Breast epithelium (tissue), 4 donors: Measurements from ENCODE around the gene PCBP3. TPM values are rescaled to one million over a fixed set of nuclear protein-coding genes. Genes with fewer than 3 reads are reported as not detected.

Experiments
- DNase-seq, 2 donors: peaks; one replicate each; pipeline ENCODE4 v3.0.0-alpha.2; 2019; ENCODE audit warnings: low spot score in 2 of 2
- H3K27ac ChIP-seq, 2 donors: fragments of 200-600 bp; sonication (generic) in 1 of 2; one replicate each; pipeline ENCODE4 v1.5.1; 2016 to 2019; ENCODE audit warnings: mild to moderate bottlenecking in 1 of 2
- H3K27me3 ChIP-seq, 2 donors: fragments of 200-600 bp; sonication (generic) in 1 of 2; one replicate each; pipeline versions ENCODE4 v1.5.1 to v1.6.0; 2017 to 2019; ENCODE audit warnings: control low read depth in 1 of 2, mild to moderate bottlenecking in 1 of 2
- H3K36me3 ChIP-seq: fragments of 200-600 bp; one replicate; pipeline ENCODE4 v1.5.1; 2019
- H3K4me1 ChIP-seq, 2 donors: fragments of 200-600 bp; sonication (generic); one replicate each; pipeline ENCODE4 v1.5.1; 2016 to 2019; ENCODE audit warnings: control low read depth in 1 of 2
- H3K4me3 ChIP-seq, 3 donors: fragments of 200-600 bp; sonication (generic); 1 replicate in 2 of 3; 2 replicates in 1 of 3; pipeline ENCODE4 v1.5.1; 2016 to 2019; ENCODE audit warnings: mild to moderate bottlenecking in 3 of 3, moderate library complexity in 2 of 3
- H3K9me3 ChIP-seq, 2 donors: fragments of 200-600 bp; sonication (generic) in 1 of 2; one replicate each; pipeline ENCODE4 v1.5.1; 2016 to 2019; ENCODE audit warnings: control low read depth in 1 of 2
- POLR2A ChIP-seq: fragments of 450-650 bp; IDR thresholded peaks from one replicate; pipeline ENCODE4 v1.6.1; 2016; ENCODE audit warnings: antibody characterized with exemption, mild to moderate bottlenecking, moderate library complexity
- POLR2AphosphoS5 ChIP-seq, 3 donors: sonication (generic); formaldehyde crosslinking; IDR thresholded peaks; one replicate each; pipeline ENCODE4 v1.6.1; 2017; ENCODE audit warnings: antibody characterized with exemption in 3 of 3
- intact Hi-C: fragments of 100-400 bp; cut with DNase I; formaldehyde crosslinking; loops from one replicate; pipeline ENCODE4 v1.15.1; 2023; ENCODE audit warnings: low total_unique reads
- total RNA-seq, 3 donors: library from RNA; depleted of rRNA; stranded (reverse); fragments of >200 nt; gene quantifications; one replicate each; pipeline ENCODE4 v1.1.0, GENCODE V29; 2016
- TF ChIP-seq, protein P1 (sequence below), 3 donors: fragments of 450-650 bp; IDR thresholded peaks; one replicate each; pipeline ENCODE4 v1.5.1; 2016 to 2017; ENCODE audit warnings: antibody characterized with exemption in 3 of 3, mild to moderate bottlenecking in 3 of 3, moderate library complexity in 3 of 3

PCBP3 gene
- total RNA-seq, 3 donors from 2014 or later: 3.4 to 13.8 (median 4.6) TPM

DNA sequence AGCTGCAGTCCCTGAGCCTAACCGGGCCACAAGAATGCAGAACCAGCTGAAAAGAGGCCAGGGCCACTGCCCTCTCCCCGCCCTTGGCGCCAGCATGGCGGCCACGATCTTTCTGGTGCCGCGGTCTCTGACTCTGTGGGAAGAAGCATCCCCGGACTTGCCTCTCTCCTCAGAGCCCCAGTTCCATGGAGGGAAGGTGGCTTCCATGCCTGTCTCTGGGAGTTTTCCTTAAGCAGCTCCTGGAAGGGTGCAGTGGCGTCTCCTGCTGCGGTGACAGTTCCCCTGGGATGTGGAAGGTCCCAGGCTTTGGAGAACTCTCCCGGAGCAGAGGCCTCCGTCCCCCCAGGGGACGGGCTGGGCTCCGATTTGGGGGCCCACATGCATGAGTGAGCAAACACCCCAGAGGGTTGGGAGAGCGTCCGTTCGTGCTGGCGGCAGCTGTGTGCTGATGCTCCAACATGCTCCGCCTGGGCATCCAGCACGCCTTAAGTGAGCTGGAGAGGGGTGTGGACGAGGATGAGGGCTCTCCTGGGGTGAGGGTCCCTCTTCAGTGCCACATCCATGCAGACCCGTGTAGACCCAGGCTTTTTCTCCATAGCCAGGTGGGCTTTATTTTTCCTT, 228.2 kb downstream of the PCBP3 start:
- peak in 1 of 2 donors; percentile 27 for DNase-seq

DNA sequence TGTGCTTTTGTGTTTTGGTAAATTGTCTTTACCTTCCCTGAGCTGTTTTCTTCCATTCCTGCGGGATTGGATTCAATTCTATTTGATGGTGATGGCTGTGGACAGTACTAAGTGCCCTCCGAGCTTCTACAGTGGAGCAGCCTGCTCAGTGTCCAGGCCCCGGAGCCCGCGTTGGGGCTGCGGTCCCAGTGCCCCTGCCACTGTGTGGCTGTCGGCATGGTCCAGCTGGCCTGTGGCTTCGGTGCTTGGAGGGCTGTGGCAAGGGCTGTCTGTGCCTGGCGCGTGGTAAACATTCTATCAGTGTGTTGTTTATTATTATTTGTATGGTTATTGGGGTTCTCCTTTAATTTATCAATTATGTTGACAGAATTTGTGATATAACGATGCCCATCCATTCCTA, 228.9 kb downstream of the PCBP3 start:
- peak in 1 of 2 donors; percentile 28 for DNase-seq
- no peak for TF ChIP-seq POLR2AphosphoS5 (IDR thresholded peaks at IDR 0.05)
- TF ChIP-seq, protein P1, sequence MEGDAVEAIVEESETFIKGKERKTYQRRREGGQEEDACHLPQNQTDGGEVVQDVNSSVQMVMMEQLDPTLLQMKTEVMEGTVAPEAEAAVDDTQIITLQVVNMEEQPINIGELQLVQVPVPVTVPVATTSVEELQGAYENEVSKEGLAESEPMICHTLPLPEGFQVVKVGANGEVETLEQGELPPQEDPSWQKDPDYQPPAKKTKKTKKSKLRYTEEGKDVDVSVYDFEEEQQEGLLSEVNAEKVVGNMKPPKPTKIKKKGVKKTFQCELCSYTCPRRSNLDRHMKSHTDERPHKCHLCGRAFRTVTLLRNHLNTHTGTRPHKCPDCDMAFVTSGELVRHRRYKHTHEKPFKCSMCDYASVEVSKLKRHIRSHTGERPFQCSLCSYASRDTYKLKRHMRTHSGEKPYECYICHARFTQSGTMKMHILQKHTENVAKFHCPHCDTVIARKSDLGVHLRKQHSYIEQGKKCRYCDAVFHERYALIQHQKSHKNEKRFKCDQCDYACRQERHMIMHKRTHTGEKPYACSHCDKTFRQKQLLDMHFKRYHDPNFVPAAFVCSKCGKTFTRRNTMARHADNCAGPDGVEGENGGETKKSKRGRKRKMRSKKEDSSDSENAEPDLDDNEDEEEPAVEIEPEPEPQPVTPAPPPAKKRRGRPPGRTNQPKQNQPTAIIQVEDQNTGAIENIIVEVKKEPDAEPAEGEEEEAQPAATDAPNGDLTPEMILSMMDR (IDR thresholded peaks at IDR 0.05): no peak
- no peak for TF ChIP-seq POLR2A
- intact Hi-C loops: no loop called here
- no peaks in the 10 kb centered on the region for H3K9me3 ChIP-seq
- H3K36me3 ChIP-seq: no peaks in the 10 kb centered on the region
- no peaks in the 10 kb centered on the region for H3K4me1 ChIP-seq
- H3K4me3 ChIP-seq: no peak overlapping the region
- H3K27ac ChIP-seq: no peak overlapping the region
- H3K27me3 ChIP-seq: peaks cover 0 to 26% of the 10 kb centered on the region in 2 donors

More for the DNA sequence above, 228.2 kb downstream of the PCBP3 start:
- Histone ChIP-seq H3K36me3 (no peaks in the 10 kb centered on the region), H3K9me3 (no peaks in the 10 kb centered on the region), H3K27ac (no peak overlapping the region), H3K4me1 (no peaks in the 10 kb centered on the region), H3K4me3 (no peak overlapping the region), H3K27me3 (peaks cover 0 to 21% of the 10 kb centered on the region in 2 donors)
- intact Hi-C loops: no loop called here
- TF ChIP-seq, protein P1 (IDR thresholded peaks at IDR 0.05): no peak
- TF ChIP-seq POLR2AphosphoS5 (IDR thresholded peaks at IDR 0.05): no peak
- TF ChIP-seq POLR2A: no peak

DNA sequence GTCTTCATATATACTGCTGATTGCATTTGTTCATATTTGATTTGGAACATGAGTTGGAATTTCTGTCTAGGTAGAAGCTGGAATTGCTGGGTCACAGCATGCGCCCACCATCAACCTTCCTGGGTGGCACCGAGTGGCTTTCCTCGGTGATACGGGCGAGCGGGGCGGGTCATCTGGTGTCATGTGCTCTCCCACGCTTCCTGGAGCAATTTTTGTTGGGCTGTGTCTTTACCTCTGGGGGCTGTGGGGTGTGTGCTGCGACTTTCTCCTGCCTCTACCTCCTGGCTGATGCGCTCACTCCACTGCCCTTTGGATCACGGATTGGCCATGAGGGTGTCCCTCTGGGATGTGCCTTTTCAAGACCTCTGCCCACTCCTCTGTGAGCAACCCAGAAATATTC, 229.4 kb downstream of the PCBP3 start:
- Histone ChIP-seq H3K27me3 (peaks cover 0 to 26% of the 10 kb centered on the region in 2 donors), H3K9me3 (no peaks in the 10 kb centered on the region), H3K36me3 (no peaks in the 10 kb centered on the region), H3K4me3 (no peak overlapping the region), H3K27ac (no peak overlapping the region), H3K4me1 (no peaks in the 10 kb centered on the region)
- DNase-seq: peak in 1 of 2 donors; percentile 20
- intact Hi-C loops: no loop called here
- TF ChIP-seq POLR2A (no peak), POLR2AphosphoS5 (IDR thresholded peaks at IDR 0.05) (no peak)
- TF ChIP-seq, protein P1 (IDR thresholded peaks at IDR 0.05): no peak

DNA sequence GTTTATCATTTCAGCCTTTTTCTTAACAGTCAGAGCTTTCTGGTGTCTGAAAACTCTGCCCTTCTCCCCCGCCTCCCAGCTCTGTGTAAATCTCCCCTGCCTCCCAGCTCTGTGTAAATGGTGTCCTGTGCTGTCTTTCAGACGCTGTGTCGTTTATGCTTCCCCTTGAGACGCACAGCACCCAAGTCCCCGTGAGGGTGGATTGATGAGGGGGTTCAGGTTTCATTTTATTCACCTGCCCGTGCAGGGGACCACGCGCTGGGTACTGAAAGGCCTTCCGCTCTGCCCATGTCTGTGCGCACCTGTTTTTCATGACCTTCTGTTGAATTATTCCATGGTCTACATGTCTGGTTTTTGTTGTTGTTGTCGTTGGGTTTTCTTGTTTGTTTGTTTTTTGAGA, 229.9 kb downstream of the PCBP3 start:
- H3K36me3 ChIP-seq: no peaks in the 10 kb centered on the region
- no peaks in the 10 kb centered on the region for H3K9me3 ChIP-seq
- peaks cover 0 to 26% of the 10 kb centered on the region in 2 donors for H3K27me3 ChIP-seq
- no peak overlapping the region for H3K27ac ChIP-seq
- no peak overlapping the region for H3K4me3 ChIP-seq
- TF ChIP-seq POLR2AphosphoS5 (IDR thresholded peaks at IDR 0.05): no peak
- TF ChIP-seq, protein P1 (IDR thresholded peaks at IDR 0.05): no peak
- TF ChIP-seq POLR2A: no peak
- intact Hi-C loops: no loop called here
- DNase-seq: peak in 1 of 2 donors; percentile 14
- no peaks in the 10 kb centered on the region for H3K4me1 ChIP-seq

DNA sequence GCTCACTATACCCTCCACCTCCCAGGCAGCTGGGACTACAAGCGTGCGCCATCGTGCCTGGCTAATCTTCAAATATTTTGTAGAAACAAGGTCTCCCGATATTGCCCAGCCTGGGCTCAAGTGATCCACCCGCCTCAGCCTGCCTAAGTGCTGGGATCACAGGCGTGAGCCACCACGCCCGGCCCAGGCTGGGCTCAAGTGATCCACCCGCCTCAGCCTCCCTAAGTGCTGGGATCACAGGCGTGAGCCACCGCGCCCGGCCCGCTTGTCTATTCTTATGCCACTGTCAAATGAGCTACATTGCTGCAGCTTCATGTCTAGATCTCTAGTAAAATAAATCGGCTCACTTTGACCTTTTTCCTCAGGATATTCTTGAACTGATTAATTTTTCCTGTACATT, 230.3 kb downstream of the PCBP3 start:
- no peak for DNase-seq
- no peak for TF ChIP-seq POLR2AphosphoS5 (IDR thresholded peaks at IDR 0.05)
- TF ChIP-seq, protein P1 (IDR thresholded peaks at IDR 0.05): no peak
- TF ChIP-seq POLR2A: no peak
- H3K4me3 ChIP-seq: no peak overlapping the region
- peaks cover 0 to 22% of the 10 kb centered on the region in 2 donors for H3K27me3 ChIP-seq
- H3K36me3 ChIP-seq: no peaks in the 10 kb centered on the region
- H3K27ac ChIP-seq: no peak overlapping the region
- intact Hi-C loops: no loop called here
- no peaks in the 10 kb centered on the region for H3K4me1 ChIP-seq
- no peaks in the 10 kb centered on the region for H3K9me3 ChIP-seq
